Erythroblast (primary cell): ENCODE data around the gene ZNG1B.
"Not testable (repeated sequence)": the region's sequence is repeated elsewhere in the genome, so short reads cannot be mapped to it uniquely, and the experiment has no call there.

Source experiments
- DNase-seq, 2 experiments: peaks; one replicate each; lab custom pipeline; 2025; lab: John Stamatoyannopoulos, UW
- POLR2A ChIP-seq: IDR thresholded peaks from 2 replicates; pipeline ENCODE4 v1.6.1; 2011; ENCODE audit warnings: mild to moderate bottlenecking, low read length

The ZNG1B gene

GRCh38 chr2:113541204-113541975 is 103.9 kb downstream of the ZNG1B start:
- DNase-seq, result not testable (repeated sequence)
- TF ChIP-seq POLR2A, result peak; percentile 58

- not testable (repeated sequence) for DNase-seq
Measured at GRCh38 chr2:113541976-113542485, 104.5 kb downstream of the ZNG1B start.

GRCh38 chr2:113542529-113542928 is 105.0 kb downstream of the ZNG1B start:
- DNase-seq, result not testable (repeated sequence)
